Ovary (tissue), 9 donors: ENCODE data around the gene HBZ. TPM values are rescaled to one million over a fixed set of nuclear protein-coding genes. Genes with fewer than 3 reads are reported as not detected.
"Not testable (repeated sequence)": the region's sequence is repeated elsewhere in the genome, so short reads cannot be mapped to it uniquely, and the experiment has no call there.

ENCODE experiments used
- DNase-seq, 5 donors: peaks; one replicate each; pipeline ENCODE4 v3.0.0-alpha.2; 2019 to 2020
- H3K27ac ChIP-seq, 2 donors: fragments of 200-600 bp; one replicate each; pipeline versions ENCODE4 v1.5.1 to v1.8.0; 2019 to 2022
- H3K27me3 ChIP-seq: fragments of 200-600 bp; one replicate; pipeline ENCODE4 v1.8.0; 2022
- H3K36me3 ChIP-seq: fragments of 200-600 bp; sonication (generic); one replicate; pipeline ENCODE4 v1.5.1; 2019
- H3K4me1 ChIP-seq: one replicate; pipeline ENCODE4 v1.8.1; 2013; ENCODE audit warnings: mild to moderate bottlenecking, moderate library complexity; ENCODE audit not compliant: insufficient read depth
- H3K4me3 ChIP-seq: fragments of 200-600 bp; sonication (generic); one replicate; pipeline ENCODE4 v1.5.1; 2017
- H3K9me3 ChIP-seq, 2 donors: fragments of 200-600 bp in 1 of 2; sonication (generic) in 1 of 2; one replicate each; pipeline versions ENCODE4 v1.5.1 to v1.8.1; 2013 to 2019; ENCODE audit warnings: mild to moderate bottlenecking in 1 of 2, moderate library complexity in 1 of 2
- CTCF ChIP-seq, 3 donors: fragments of 450-650 bp in 2 of 3; fragments of 200-600 bp in 1 of 3; IDR thresholded peaks; one replicate each; pipeline versions ENCODE4 v1.5.1 to v1.8.0; 2016 to 2022; ENCODE audit warnings: antibody characterized with exemption in 3 of 3, mild to moderate bottlenecking in 1 of 3
- EP300 ChIP-seq: sonication (generic); formaldehyde crosslinking; IDR thresholded peaks from one replicate; pipeline ENCODE4 v1.6.1; 2017; ENCODE audit warnings: antibody characterized with exemption
- POLR2A ChIP-seq: fragments of 450-650 bp; IDR thresholded peaks from one replicate; pipeline ENCODE4 v1.6.1; 2017; ENCODE audit warnings: antibody characterized with exemption, mild to moderate bottlenecking, moderate library complexity
- WGBS, 3 donors: extraction: QIAGEN DNeasy Blood & Tissue Kit in 1 of 3; methylation state at CpG; one replicate each; pipeline versions ENCODE4 v1.1.5 to v1.1.7; 2013 to 2017; 5-methylcytosine and 5-hydroxymethylcytosine counted together
- intact Hi-C, 4 donors: fragments of 100-400 bp; cut with DNase I; formaldehyde crosslinking; loops; one replicate each; pipeline versions ENCODE4 v1.11.0 to v1.15.1; 2022 to 2023
- polyA plus RNA-seq, 2 donors: library from polyadenylated mRNA; stranded (reverse); fragments of 200-250 nt in 1 of 2; fragments of 350-450 nt in 1 of 2; fragmentation: Illumina TruSeq in 1 of 2; extraction: RNeasy Lipid Tissue Mini Kit (QIAGEN cat#74804) in 1 of 2; gene quantifications; one replicate each; pipeline ENCODE4 v1.2.3, GENCODE V29; 2013 to 2014
- total RNA-seq, 7 donors: library from RNA; depleted of rRNA in 2 of 7; stranded (reverse); fragments of >200 nt in 2 of 7; fragmentation: NEBNext Ultra II Directional in 3 of 7; extraction: Animal tissue kit (Norgen Biotek cat#: 25700) in 3 of 7; gene quantifications; one replicate each; pipeline versions ENCODE4 v1.1.0 to v1.2.4, GENCODE V29; 2016 to 2023
- donor health status: DM: no; HTN: no; CAD: no; lungs with moderate emphysema.
- donor health status: DM: no; HTN: no; CAD: no.
- donor health status: Bipolar disorder and iron deficiency.
- donor health status: DM: yes; HTN: yes; CAD: no.
- donor health status: DM: no; HTN: no; CAD: no.
- donor health status: DM: yes; HTN: yes; CAD: no.

Gene HBZ
- total and polyA plus RNA-seq, 9 donors: 0.28 TPM; not detected in 8

GRCh38 chr16:120756-121155 is 31.7 kb upstream of the HBZ start:
- Histone ChIP-seq H3K27ac (no peak overlapping the region), H3K9me3 (no peaks in the 10 kb centered on the region), H3K4me1 (no peaks in the 10 kb centered on the region), H3K27me3 (no peaks in the 10 kb centered on the region), H3K4me3 (no peak overlapping the region), H3K36me3 (no peaks in the 10 kb centered on the region)
- intact Hi-C loops: no loop called here
- no peak for DNase-seq
- WGBS, 3 donors: 90 to 97% (median 93%) methylated on average over 2 of the region's 2 CpGs
- TF ChIP-seq POLR2A: no peak
- TF ChIP-seq EP300: no peak
- no peak for TF ChIP-seq CTCF (IDR thresholded peaks at IDR 0.05)

- 13 to 32% (median 17%) methylated on average over 1 of the region's 1 CpG for WGBS, 3 donors
Observed at GRCh38 chr16:122361-122760, 30.1 kb upstream of the HBZ start.

GRCh38 chr16:123558-124350 is 28.7 kb upstream of the HBZ start:
- H3K4me3 ChIP-seq, intact Hi-C loops, H3K9me3 ChIP-seq, H3K36me3 ChIP-seq, H3K27ac ChIP-seq, DNase-seq, H3K27me3 ChIP-seq, H3K4me1 ChIP-seq: not testable (repeated sequence)
- 81 to 85% (median 85%) methylated on average over 18 to 19 of the region's 19 CpGs for WGBS, 3 donors

More at GRCh38 chr16:122361-122760, 30.1 kb upstream of the HBZ start:
- Histone ChIP-seq H3K4me3 (no peak overlapping the region), H3K9me3 (no peaks in the 10 kb centered on the region), H3K27ac (no peak overlapping the region), H3K27me3 (no peaks in the 10 kb centered on the region), H3K36me3 (no peaks in the 10 kb centered on the region), H3K4me1 (no peaks in the 10 kb centered on the region)
- no peak for DNase-seq
- intact Hi-C loops: no loop called here
- no peak for TF ChIP-seq CTCF (IDR thresholded peaks at IDR 0.05)
- no peak for TF ChIP-seq EP300
- no peak for TF ChIP-seq POLR2A

GRCh38 chr16:125011-125410 is 27.4 kb upstream of the HBZ start:
- Histone ChIP-seq H3K4me3 (no peak overlapping the region), H3K27me3 (no peaks in the 10 kb centered on the region), H3K4me1 (no peaks in the 10 kb centered on the region), H3K27ac (no peak overlapping the region), H3K36me3 (no peaks in the 10 kb centered on the region), H3K9me3 (no peaks in the 10 kb centered on the region)
- 76 to 87% (median 84%) methylated on average over 3 of the region's 3 CpGs for WGBS, 3 donors
- intact Hi-C loops: no loop called here
- TF ChIP-seq POLR2A (no peak), CTCF (IDR thresholded peaks at IDR 0.05) (no peak), EP300 (no peak)
- DNase-seq: no peak

GRCh38 chr16:129075-129474 is 23.4 kb upstream of the HBZ start:
- H3K27ac ChIP-seq: no peak overlapping the region
- H3K9me3 ChIP-seq: no peaks in the 10 kb centered on the region
- peaks cover 7% of the 10 kb centered on the region for H3K4me1 ChIP-seq
- no peaks in the 10 kb centered on the region for H3K27me3 ChIP-seq
- no peak overlapping the region for H3K4me3 ChIP-seq
- no peak for TF ChIP-seq CTCF (IDR thresholded peaks at IDR 0.05)
- no peak for TF ChIP-seq EP300
- no peak for TF ChIP-seq POLR2A
- intact Hi-C loops: no loop called here
- no peaks in the 10 kb centered on the region for H3K36me3 ChIP-seq
- WGBS, 3 donors: 95 to 100% (median 96%) methylated on average over 2 of the region's 2 CpGs
- no peak for DNase-seq
